ENCODE measurements around the gene CCDC3. TPM values are rescaled to one million over a fixed set of nuclear protein-coding genes. Genes with fewer than 3 reads are reported as not detected.
"Not testable (repeated sequence)": the region's sequence is repeated elsewhere in the genome, so short reads cannot be mapped to it uniquely, and the experiment has no call there.

CCDC3 gene
- total and polyA plus RNA-seq, 8 donors = 0.60 to 4.7 (median 2.2) TPM

DNA sequence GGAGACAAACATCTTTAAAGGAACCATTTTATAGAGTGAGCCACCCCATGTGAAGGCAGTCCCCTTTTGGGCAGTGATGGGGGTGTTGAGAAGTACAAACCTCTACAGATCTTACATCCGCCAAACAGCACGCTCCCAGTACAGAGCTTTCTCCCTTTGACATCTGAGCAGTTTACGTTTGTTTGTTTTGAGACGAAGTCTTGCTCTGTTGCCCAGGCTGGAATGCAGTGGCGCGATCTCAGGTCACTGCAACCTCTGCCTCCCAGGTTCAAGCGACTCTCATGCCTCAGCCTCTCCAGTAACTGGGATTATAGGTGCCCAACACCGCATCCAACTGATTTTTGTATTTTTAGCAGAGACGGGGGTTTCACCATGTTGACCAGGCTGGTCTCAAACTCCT is 128.9 kb downstream of the CCDC3 start:
- 72 to 74% methylated on average over 9 of the region's 9 CpGs for WGBS, 2 donors
- H3K27me3 ChIP-seq = no peaks in the 10 kb centered on the region
- no peaks in the 10 kb centered on the region for H3K9me3 ChIP-seq
- TF ChIP-seq, protein P1, sequence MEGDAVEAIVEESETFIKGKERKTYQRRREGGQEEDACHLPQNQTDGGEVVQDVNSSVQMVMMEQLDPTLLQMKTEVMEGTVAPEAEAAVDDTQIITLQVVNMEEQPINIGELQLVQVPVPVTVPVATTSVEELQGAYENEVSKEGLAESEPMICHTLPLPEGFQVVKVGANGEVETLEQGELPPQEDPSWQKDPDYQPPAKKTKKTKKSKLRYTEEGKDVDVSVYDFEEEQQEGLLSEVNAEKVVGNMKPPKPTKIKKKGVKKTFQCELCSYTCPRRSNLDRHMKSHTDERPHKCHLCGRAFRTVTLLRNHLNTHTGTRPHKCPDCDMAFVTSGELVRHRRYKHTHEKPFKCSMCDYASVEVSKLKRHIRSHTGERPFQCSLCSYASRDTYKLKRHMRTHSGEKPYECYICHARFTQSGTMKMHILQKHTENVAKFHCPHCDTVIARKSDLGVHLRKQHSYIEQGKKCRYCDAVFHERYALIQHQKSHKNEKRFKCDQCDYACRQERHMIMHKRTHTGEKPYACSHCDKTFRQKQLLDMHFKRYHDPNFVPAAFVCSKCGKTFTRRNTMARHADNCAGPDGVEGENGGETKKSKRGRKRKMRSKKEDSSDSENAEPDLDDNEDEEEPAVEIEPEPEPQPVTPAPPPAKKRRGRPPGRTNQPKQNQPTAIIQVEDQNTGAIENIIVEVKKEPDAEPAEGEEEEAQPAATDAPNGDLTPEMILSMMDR (IDR thresholded peaks at IDR 0.05) = no peak
- ATAC-seq (no peak), FAIRE-seq (no peak), DNase-seq (no peak)
- no peaks in the 10 kb centered on the region for H3K36me3 ChIP-seq
- H3K4me1 ChIP-seq = no peaks in the 10 kb centered on the region
- no peak overlapping the region for H3K4me3 ChIP-seq
- intact Hi-C loops (cut with DNase I) = no loop called here
- no peak overlapping the region for H3K27ac ChIP-seq

DNA sequence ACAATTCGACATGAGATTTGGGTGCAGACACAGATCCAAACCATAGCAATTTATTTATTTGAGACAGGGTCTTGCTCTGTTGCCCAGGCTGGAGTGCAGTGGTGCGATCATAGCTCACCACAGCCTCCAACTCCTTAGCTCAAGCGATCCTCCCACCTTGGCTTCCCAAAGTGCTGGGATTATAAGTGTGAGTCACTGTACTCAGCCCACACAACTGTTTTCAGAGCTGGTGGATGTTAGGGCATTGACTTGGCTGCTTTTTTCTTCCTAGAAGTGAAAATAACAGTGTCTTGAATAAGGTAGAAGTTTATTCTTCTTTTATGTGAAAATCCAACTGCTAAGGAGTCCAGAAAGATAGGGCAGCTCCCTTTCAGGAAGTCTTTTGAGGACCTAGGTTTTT is 132.1 kb downstream of the CCDC3 start:
- H3K4me3 ChIP-seq = no peak overlapping the region
- H3K27me3 ChIP-seq = no peaks in the 10 kb centered on the region
- no peaks in the 10 kb centered on the region for H3K36me3 ChIP-seq
- intact Hi-C loops (cut with DNase I) = no loop called here
- no peak overlapping the region for H3K27ac ChIP-seq
- FAIRE-seq (no peak), DNase-seq (no peak), ATAC-seq (no peak)
- TF ChIP-seq, protein P1 (IDR thresholded peaks at IDR 0.05) = no peak
- no peaks in the 10 kb centered on the region for H3K9me3 ChIP-seq
- H3K4me1 ChIP-seq = no peaks in the 10 kb centered on the region
- WGBS, 2 donors = 84 to 89% methylated on average over 3 of the region's 3 CpGs

DNA sequence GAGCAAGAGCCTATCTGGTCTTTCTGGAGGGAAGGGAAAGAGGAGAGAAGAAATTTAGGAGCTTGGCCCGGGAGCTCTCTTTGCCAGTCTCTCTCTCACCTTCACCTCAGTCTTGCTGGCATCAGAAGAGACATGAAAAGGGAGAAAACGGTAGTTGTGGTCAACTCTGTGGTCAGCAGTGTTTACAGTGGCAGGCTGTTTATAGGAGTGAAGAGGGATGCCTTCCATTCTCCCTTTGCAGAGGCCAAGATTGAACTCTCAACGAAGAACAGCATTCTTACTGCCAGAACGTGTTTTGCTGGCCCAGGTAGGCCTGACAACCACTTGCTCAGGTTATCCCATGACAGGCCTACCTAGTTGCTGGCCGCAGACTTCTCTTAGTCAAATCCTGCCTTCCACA is 133.3 kb downstream of the CCDC3 start:
- TF ChIP-seq, protein P1 (IDR thresholded peaks at IDR 0.05) = no peak
- Histone ChIP-seq H3K4me1 (no peaks in the 10 kb centered on the region), H3K36me3 (no peaks in the 10 kb centered on the region), H3K4me3 (no peak overlapping the region), H3K27me3 (no peaks in the 10 kb centered on the region), H3K27ac (no peak overlapping the region), H3K9me3 (no peaks in the 10 kb centered on the region)
- intact Hi-C loops (cut with DNase I) = no loop called here
- no peak for FAIRE-seq
- DNase-seq = no peak
- ATAC-seq = no peak
- WGBS, 2 donors = 76 to 78% methylated on average over 5 of the region's 5 CpGs

DNA sequence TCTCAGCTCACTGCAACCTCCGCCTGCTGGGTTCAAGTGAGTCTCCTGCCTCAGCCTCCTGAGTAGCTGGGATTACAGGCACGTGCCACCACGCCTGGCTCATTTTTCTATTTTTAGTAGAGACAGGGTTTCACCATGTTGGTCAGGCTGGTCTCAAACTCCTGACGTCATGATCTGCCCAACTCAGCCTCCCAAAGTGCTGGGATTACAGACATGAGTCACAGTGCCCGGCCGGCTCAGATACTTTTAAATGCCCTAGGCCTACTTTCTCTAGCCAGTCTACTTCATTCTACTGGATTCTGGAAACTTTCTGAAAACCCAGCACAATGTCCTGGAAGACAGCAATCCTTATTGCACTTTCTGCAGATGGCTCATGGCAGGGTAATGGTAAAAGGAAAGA is 136.0 kb downstream of the CCDC3 start:
- H3K9me3 ChIP-seq; DNase-seq; H3K4me3 ChIP-seq; FAIRE-seq; H3K36me3 ChIP-seq; H3K27me3 ChIP-seq; H3K27ac ChIP-seq; H3K4me1 ChIP-seq; ATAC-seq; intact Hi-C loops (cut with DNase I): not testable (repeated sequence)
- WGBS, 2 donors = 89 to 96% methylated on average over 6 of the region's 6 CpGs

DNA sequence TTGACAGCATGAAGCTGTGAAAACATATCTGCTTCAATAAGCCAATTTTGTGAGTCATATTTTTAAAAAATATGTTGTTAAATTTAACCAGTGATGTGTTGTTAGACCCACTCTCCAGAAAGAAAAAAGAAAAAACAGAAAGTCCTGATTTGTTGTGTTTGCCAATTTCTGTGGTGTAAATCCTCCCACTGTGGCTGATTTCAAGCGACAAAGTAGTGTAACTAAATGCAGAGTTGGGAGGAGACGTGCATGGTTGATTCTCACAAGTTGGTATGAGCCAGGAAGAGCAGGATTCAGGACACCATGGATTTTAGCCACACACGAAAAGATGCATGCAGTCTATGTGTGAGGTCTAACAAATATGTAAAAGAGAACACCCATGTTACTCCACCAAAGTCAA is 139.1 kb downstream of the CCDC3 start:
- no peaks in the 10 kb centered on the region for H3K9me3 ChIP-seq
- no peak for DNase-seq
- no peak overlapping the region for H3K27ac ChIP-seq
- WGBS, 2 donors = 67 to 71% methylated on average over 3 of the region's 3 CpGs
- TF ChIP-seq, protein P1 (IDR thresholded peaks at IDR 0.05) = no peak
- H3K27me3 ChIP-seq = no peaks in the 10 kb centered on the region
- no peak overlapping the region for H3K4me3 ChIP-seq
- H3K4me1 ChIP-seq = no peaks in the 10 kb centered on the region
- no peak for ATAC-seq
- intact Hi-C loops (cut with DNase I) = no loop called here
- no peaks in the 10 kb centered on the region for H3K36me3 ChIP-seq
- FAIRE-seq = no peak

DNA sequence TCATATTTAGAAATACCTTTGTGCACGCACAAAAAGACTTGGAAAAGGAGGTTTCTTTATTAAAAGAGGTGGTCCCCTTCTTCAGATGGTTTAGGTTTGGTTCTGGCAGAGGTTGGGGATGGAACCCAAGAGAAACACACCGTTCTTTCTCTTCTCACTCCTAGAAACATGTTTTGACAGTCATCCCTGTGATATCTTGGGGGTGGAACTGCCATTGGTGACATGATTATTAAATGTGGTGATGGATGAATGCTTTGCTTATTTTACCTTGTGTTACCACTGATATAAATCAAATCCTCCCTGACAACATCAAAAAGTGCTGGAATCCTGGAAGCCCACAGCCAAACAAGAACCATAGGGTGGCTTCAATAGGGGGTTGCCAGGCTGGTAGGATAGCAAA is 146.5 kb downstream of the CCDC3 start:
- Histone ChIP-seq H3K4me3 (no peak overlapping the region), H3K9me3 (no peaks in the 10 kb centered on the region), H3K4me1 (no peaks in the 10 kb centered on the region), H3K36me3 (no peaks in the 10 kb centered on the region), H3K27ac (no peak overlapping the region), H3K27me3 (no peaks in the 10 kb centered on the region)
- no peak for ATAC-seq
- intact Hi-C loops (cut with DNase I) = no loop called here
- FAIRE-seq = no peak
- 27 to 74% methylated on average over 2 of the region's 2 CpGs for WGBS, 2 donors
- DNase-seq = no peak
- TF ChIP-seq, protein P1 (IDR thresholded peaks at IDR 0.05) = no peak
